HG03103 (cell line): ENCODE data around the gene TAAR8.
"Not testable (repeated sequence)": the region's sequence is repeated elsewhere in the genome, so short reads cannot be mapped to it uniquely, and the experiment has no call there.

Experiments
- ATAC-seq: cut with Tn5 transposase; IDR thresholded peaks from one replicate; pipeline ENCODE4 v1.9.1; 2021; ENCODE audit warnings: low read depth; ENCODE audit not compliant: unreplicated experiment

TAAR8 gene

GRCh38 chr6:132537977-132538376, 14.5 kb upstream of the TAAR8 start, which contains the start of gene TAAR9:
TAAR9 (plus strand) TSS chr6:132538277; CDS start chr6:132538290, 13 bp downstream.
- ATAC-seq: no peak

- no peak for ATAC-seq
Measured at GRCh38 chr6:132544826-132545225, 7.6 kb upstream of the TAAR8 start.

- no peak for ATAC-seq
Measured at GRCh38 chr6:132548746-132549463, 3.6 kb upstream of the TAAR8 start.

GRCh38 chr6:132551214-132551613, 1.3 kb upstream of the TAAR8 start:
- ATAC-seq: no peak

- not testable (repeated sequence) for ATAC-seq
Measured at GRCh38 chr6:132560087-132560486, 7.6 kb downstream of the TAAR8 start.

- ATAC-seq: no peak
Measured at GRCh38 chr6:132566404-132566803, 13.9 kb downstream of the TAAR8 start.

- no peak for ATAC-seq
Measured at GRCh38 chr6:132567566-132567965, 15.1 kb downstream of the TAAR8 start.

- no peak for ATAC-seq
Measured at GRCh38 chr6:132568611-132569010, 16.1 kb downstream of the TAAR8 start.

- ATAC-seq: no peak
Measured at GRCh38 chr6:132569170-132569569, 16.7 kb downstream of the TAAR8 start.

GRCh38 chr6:132570221-132570777, 17.8 kb downstream of the TAAR8 start, which contains the start of gene TAAR6:
TAAR6 (plus strand) TSS chr6:132570322; CDS start chr6:132570322, 0 bp downstream.
- no peak for ATAC-seq

- no peak for ATAC-seq
Measured at GRCh38 chr6:132571774-132572173, 19.3 kb downstream of the TAAR8 start.

- ATAC-seq: no peak
Measured at GRCh38 chr6:132584698-132585097, 32.2 kb downstream of the TAAR8 start.

GRCh38 chr6:132587424-132587823, 35.0 kb downstream of the TAAR8 start:
- no peak for ATAC-seq

GRCh38 chr6:132589454-132589853, 37.0 kb downstream of the TAAR8 start, which contains the start of gene TAAR5:
TAAR5 (minus strand) TSS chr6:132589741; CDS start chr6:132589686, 55 bp downstream.
- ATAC-seq: no peak

GRCh38 chr6:132590362-132590761, 37.9 kb downstream of the TAAR8 start:
- ATAC-seq: no peak

GRCh38 chr6:132592855-132593254, 40.4 kb downstream of the TAAR8 start:
- no peak for ATAC-seq

- ATAC-seq: no peak
Measured at GRCh38 chr6:132596201-132596600, 43.7 kb downstream of the TAAR8 start.

GRCh38 chr6:132598473-132598872, 46.0 kb downstream of the TAAR8 start:
- no peak for ATAC-seq

- ATAC-seq: not testable (repeated sequence)
Measured at GRCh38 chr6:132600900-132601299, 48.4 kb downstream of the TAAR8 start.
